Measurements from ENCODE around the gene OR2V1.
"Not testable (repeated sequence)": the region's sequence is repeated elsewhere in the genome, so short reads cannot be mapped to it uniquely, and the experiment has no call there.

OR2V1 gene

GRCh38 chr5:181130832-181131496 lies at the start of gene OR2V1:
TSS of gene OR2V1 (minus strand) at chr5:181131169. CDS start at chr5:181125304, 5,865 bp downstream.
- DNase-seq (ENCODE audit: extremely low read depth in 1 of 2, low read depth in 1 of 2): no peak

GRCh38 chr5:181177559-181177958 lies 46.6 kb upstream of the OR2V1 start:
- DNase-seq (ENCODE audit: extremely low read depth in 1 of 2, low read depth in 1 of 2): not testable (repeated sequence)

- DNase-seq (ENCODE audit: extremely low read depth in 1 of 2, low read depth in 1 of 2): no peak
These were observed 45.4 kb upstream of the OR2V1 start for GRCh38 chr5:181176254-181176952.

- peak in 1 of 2 donors; percentile 59 for DNase-seq (ENCODE audit: extremely low read depth in 1 of 2, low read depth in 1 of 2)
These were observed 42.7 kb upstream of the OR2V1 start for GRCh38 chr5:181173420-181174342.

GRCh38 chr5:181173027-181173419 lies 42.1 kb upstream of the OR2V1 start:
- no peak for DNase-seq (ENCODE audit: extremely low read depth in 1 of 2, low read depth in 1 of 2)

GRCh38 chr5:181171782-181172181 lies 40.8 kb upstream of the OR2V1 start:
- DNase-seq (ENCODE audit: extremely low read depth in 1 of 2, low read depth in 1 of 2): no peak

GRCh38 chr5:181170996-181171395 lies 40.0 kb upstream of the OR2V1 start:
- no peak for DNase-seq (ENCODE audit: extremely low read depth in 1 of 2, low read depth in 1 of 2)

- no peak for DNase-seq (ENCODE audit: extremely low read depth in 1 of 2, low read depth in 1 of 2)
These were observed 39.4 kb upstream of the OR2V1 start for GRCh38 chr5:181170237-181170825.

- DNase-seq (ENCODE audit: extremely low read depth in 1 of 2, low read depth in 1 of 2): peak; percentile 77 to 79
These were observed 38.7 kb upstream of the OR2V1 start for GRCh38 chr5:181169459-181170236.

GRCh38 chr5:181168595-181169118 lies 37.7 kb upstream of the OR2V1 start:
- DNase-seq (ENCODE audit: extremely low read depth in 1 of 2, low read depth in 1 of 2): no peak

GRCh38 chr5:181167814-181168488 lies 37.0 kb upstream of the OR2V1 start:
- DNase-seq (ENCODE audit: extremely low read depth in 1 of 2, low read depth in 1 of 2): no peak

GRCh38 chr5:181166812-181167733 lies 36.1 kb upstream of the OR2V1 start:
- no peak for DNase-seq (ENCODE audit: extremely low read depth in 1 of 2, low read depth in 1 of 2)

GRCh38 chr5:181164076-181164952 lies 33.3 kb upstream of the OR2V1 start:
- DNase-seq (ENCODE audit: extremely low read depth in 1 of 2, low read depth in 1 of 2): no peak

- DNase-seq (ENCODE audit: extremely low read depth in 1 of 2, low read depth in 1 of 2): no peak
These were observed 32.6 kb upstream of the OR2V1 start for GRCh38 chr5:181163487-181164075.

GRCh38 chr5:181161534-181162175 lies 30.7 kb upstream of the OR2V1 start:
- no peak for DNase-seq (ENCODE audit: extremely low read depth in 1 of 2, low read depth in 1 of 2)

- DNase-seq (ENCODE audit: extremely low read depth in 1 of 2, low read depth in 1 of 2): not testable (repeated sequence)
These were observed 30.0 kb upstream of the OR2V1 start for GRCh38 chr5:181160755-181161533.

Data from stimulated activated CD8-positive, alpha-beta memory T cell treated with anti-CD3 and anti-CD28 coated beads, Interleukin-7, amount 100 ng/mL, for 48 hours (primary cell).